Activated CD8-positive, alpha-beta memory T cell treated with anti-CD3 and anti-CD28 coated beads for 36 hours (primary cell): ENCODE measurements around the gene UBASH3A. TPM values are rescaled to one million over a fixed set of nuclear protein-coding genes. Genes with fewer than 3 reads are reported as not detected.
"Not testable (repeated sequence)": the region's sequence is repeated elsewhere in the genome, so short reads cannot be mapped to it uniquely, and the experiment has no call there.

Experiments used
- CTCF ChIA-PET: fragments of 350-600 bp; sonication (Branson Sonifier 250); formaldehyde crosslinking; loops from one replicate; lab custom pipeline; 2021; ENCODE audit warnings: antibody characterized with exemption; lab: Charles Lee
- POLR2A ChIA-PET: fragments of 350-600 bp; sonication (Branson Sonifier 250); formaldehyde crosslinking; loops from one replicate; lab custom pipeline; 2021; ENCODE audit warnings: antibody characterized with exemption; lab: Charles Lee
- total RNA-seq, 2 experiments: library from RNA; stranded (reverse); gene quantifications; one replicate each; pipeline ENCODE4 v1.2.3, GENCODE V29; 2021

UBASH3A gene
- total RNA-seq, 2 experiments from 2014 or later, result 27.4 to 28.2 TPM

DNA sequence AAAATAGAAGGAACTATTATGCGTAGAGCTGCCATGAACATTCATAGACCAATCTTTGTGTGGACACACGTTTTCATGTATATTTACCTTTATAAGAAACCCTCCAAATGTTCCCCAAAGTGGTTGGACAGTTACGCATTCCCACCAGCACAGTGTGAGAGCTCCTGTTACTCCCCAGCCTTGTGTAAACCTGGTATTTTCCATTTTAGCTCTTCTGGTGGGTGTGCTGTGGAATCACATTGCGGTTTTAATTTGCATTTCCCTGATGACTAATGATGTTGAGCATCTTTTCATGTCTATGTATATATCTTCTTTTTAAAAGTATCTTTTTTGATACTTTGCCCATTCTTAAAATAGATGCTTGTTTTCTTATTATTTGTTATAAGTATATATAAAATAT is 3.2 kb upstream of the UBASH3A start:
- CTCF ChIA-PET, result interaction anchor here (2.0 kb wide), 1 partner anchor 19 kb away, joined by 5 read pairs; no protein-coding TSS in a partner anchor
- POLR2A ChIA-PET, result interaction anchor here (0.8 kb wide), 1 partner anchor 25 kb away, joined by 3 read pairs; no protein-coding TSS in a partner anchor

DNA sequence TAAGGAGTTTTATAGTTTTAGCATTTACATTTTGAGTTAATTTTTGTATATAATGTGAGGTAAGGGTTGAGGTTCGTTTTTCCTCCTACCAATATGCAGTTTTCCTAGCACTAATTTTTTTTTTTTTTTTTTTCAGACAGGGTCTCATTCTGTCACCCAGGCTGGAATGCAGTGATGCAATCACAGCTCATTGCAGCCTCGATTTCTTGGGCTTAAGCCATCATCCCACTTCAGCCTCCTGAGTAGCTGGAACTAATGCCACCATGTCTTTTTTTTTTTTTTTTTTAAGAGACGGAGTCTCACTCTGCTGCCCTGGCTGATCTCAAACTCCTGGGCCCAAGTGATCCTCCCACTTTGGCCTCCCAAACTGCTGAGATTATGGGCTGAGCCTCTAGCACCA is 2.5 kb upstream of the UBASH3A start:
- CTCF ChIA-PET, result interaction anchor here (2.0 kb wide), 1 partner anchor 19 kb away, joined by 5 read pairs; no protein-coding TSS in a partner anchor

DNA sequence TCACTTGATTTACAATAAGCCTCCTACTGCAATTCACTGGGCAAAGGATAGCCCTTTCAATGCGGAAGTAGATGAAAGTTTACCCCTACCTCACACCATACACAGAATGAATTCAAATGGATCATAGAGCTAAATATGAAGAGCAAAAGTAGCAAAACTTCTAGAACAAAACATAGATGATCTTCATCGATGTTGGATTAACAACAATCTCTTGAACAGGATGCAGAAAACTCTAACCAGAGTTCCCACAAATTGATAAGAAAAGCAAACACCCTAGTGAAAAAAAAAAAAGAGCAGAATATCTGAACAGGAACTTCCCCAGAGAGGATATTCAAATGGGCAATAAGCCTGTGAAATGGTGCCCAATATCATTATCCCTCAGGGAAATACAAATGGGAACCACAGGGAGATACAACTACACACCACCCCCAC is 1.9 kb upstream of the UBASH3A start:
- POLR2A ChIA-PET, result no interaction called here
- CTCF ChIA-PET, result interaction anchor here (2.0 kb wide), 1 partner anchor 20 kb away, joined by 5 read pairs; no protein-coding TSS in a partner anchor

More for the DNA sequence above, 2.5 kb upstream of the UBASH3A start:
- POLR2A ChIA-PET, result interaction anchor here (0.8 kb wide), 1 partner anchor 24 kb away, joined by 3 read pairs; no protein-coding TSS in a partner anchor

DNA sequence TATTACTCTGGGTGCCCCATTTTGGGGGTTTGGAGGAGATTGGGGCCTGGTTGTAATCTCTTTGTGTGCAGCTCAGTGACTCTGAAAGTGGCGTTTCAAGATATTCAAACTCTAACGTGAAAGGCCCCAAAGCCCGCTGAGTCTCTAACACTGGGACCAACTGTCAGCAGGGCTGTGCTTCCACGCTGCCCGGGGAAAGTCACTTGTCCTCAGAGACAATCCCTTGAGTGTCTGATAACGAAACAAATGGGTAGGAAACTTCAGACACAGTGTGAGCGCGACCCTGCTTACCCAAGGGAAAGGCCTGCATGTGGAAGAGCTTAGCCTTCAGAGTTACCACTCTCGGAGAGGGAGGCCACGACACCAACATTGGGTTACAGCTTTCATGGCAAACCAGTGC is 837 bp downstream of the UBASH3A start:
- POLR2A ChIA-PET, result interaction anchor here (0.9 to 3.7 kb wide), 9 partner anchors 9 to 170 kb away, joined by 3 to 35 read pairs (median 4); no protein-coding TSS in a partner anchor
- CTCF ChIA-PET, result interaction anchor here (0.7 to 3.2 kb wide), 12 partner anchors 8 to 166 kb away, joined by 3 to 26 read pairs (median 8); no protein-coding TSS in a partner anchor

DNA sequence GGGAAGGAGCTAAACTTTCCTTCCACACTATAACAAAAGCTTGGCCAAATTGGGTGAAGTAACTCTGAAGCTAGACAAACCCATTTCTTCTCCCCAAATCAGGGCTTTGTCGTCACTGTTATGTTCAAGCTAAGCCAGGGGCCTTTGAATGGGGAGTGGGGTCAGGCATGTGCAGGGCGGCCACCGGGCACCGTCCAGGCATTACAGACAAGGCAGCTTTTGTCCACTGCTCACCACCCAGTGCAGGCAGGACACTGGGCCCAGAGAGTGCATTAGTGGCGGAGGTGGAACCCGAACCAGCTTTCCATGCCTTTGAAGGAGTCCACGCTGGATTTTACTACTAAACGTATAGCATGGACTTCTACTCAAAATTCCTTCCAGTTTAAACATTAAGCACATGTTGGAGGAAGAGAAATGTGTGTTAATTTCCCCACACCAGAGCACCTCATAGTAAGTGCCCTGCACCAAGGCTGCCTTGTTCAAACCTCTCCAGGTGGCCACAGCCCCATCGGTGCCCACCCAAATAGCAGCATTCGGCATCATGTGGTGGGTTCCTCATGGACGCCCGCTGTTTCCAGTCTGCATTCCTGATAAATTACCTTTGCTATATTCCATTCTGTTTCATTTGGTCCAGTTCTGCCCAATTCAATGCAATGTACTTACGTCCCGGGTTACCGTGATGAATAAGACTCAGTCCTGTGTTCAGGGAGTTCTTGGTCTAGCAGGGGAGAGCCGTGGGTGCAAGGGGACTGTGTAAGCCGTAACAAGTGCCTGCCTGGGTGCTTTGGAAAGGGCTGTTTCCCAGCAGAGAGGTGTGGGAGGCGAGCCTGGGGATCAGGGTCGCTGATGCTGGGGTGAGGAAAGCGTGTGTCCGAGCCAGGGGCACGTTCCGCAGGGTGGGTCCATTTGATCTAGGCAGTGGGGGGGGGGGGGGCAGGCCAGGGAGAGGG is 1.6 kb downstream of the UBASH3A start:
- ChIA-PET POLR2A (interaction anchor here (0.5 to 3.7 kb wide), 10 partner anchors 8 to 207 kb away, joined by 3 to 35 read pairs (median 4); no protein-coding TSS in a partner anchor), CTCF (interaction anchor here (1.2 to 3.2 kb wide), 9 partner anchors 8 to 167 kb away, joined by 4 to 26 read pairs (median 10); no protein-coding TSS in a partner anchor)

DNA sequence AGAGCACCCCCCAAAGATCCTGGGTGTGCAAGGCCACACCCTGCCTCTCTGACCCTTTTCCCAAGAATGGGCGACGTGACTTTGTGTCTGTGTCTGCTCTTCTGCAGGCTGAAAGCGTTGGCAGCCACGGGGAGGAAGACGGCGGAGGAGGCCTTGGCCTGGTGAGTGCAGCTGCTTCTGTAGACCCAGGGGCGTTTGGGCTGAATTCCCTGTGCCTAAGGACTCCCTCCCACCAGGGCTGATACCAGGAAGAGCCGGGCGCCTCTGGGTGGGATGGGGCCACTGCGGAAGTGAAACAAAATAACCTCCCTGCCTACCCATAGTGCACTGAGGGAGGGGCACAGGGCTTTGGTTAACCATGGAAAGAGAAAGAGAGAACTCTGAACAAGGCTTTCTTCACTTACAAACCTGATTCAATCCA is 2.5 kb downstream of the UBASH3A start:
- ChIA-PET CTCF (no interaction called here), POLR2A (interaction anchor here (0.5 to 3.7 kb wide), 3 partner anchors 10 to 16 kb away, joined by 3 to 35 read pairs (median 3); no protein-coding TSS in a partner anchor)

DNA sequence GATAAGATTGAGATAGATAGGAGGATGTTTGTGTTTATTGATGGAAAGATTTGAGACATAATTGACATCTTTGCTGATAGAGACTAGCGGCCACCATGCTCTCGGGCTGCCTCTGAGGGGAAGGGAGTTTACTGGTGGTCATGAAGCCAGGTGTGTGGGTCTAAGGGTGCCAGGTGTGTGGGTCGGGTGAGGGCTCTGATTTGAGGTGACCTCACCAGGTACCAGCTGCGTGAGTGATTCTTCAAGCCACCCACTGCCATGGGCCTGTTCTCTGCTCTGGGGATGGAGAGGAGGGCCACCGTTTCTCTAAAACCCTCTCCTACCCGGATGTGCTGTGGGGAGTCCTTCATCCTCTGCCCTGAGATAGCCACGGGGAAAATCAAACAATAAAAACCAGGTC is 3.2 kb downstream of the UBASH3A start:
- CTCF ChIA-PET, result no interaction called here

DNA sequence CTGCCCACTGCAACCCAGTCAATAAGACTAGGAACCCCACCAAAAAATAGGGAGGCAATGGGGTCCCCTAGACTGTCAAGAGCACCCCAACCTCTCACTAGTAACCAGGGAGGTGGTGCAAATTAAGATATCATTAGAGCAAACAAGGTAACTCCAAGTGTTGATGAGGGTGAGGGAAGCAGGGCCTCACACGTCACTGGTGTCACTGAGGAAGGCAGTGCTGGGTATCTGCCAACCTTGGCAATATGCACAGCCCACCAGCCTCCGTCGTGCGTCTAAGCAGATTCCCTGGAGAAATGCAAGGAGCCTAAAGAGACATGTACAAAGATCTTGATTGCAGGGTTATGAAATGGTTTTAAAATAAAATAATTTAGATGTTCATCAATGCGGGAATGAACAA is 3.8 kb downstream of the UBASH3A start:
- ChIA-PET CTCF (no interaction called here), POLR2A (no interaction called here)

More for the DNA sequence above, 3.2 kb downstream of the UBASH3A start:
- POLR2A ChIA-PET, result interaction anchor here (0.9 kb wide), 1 partner anchor 9 kb away, joined by 3 read pairs; no protein-coding TSS in a partner anchor

DNA sequence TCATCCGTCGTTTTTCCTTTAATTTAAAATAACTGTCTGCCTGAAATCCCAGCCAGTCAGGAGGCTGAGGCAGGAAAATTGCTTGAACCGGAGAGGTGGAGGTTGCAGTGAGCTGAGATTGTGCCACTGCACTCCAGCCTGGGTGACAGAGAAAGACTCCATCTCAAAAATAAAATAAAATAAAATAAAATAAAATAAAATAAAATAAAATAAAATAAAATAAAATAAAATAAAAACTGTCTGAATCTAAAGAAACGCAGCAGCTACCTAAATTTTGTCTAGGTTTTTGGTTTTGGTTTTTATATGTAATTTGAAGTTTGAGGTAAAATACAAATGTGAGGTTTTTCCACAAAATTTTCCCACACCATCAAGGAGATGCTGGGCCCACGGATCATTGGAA is 5.0 kb downstream of the UBASH3A start:
- POLR2A ChIA-PET, result not testable (repeated sequence)

DNA sequence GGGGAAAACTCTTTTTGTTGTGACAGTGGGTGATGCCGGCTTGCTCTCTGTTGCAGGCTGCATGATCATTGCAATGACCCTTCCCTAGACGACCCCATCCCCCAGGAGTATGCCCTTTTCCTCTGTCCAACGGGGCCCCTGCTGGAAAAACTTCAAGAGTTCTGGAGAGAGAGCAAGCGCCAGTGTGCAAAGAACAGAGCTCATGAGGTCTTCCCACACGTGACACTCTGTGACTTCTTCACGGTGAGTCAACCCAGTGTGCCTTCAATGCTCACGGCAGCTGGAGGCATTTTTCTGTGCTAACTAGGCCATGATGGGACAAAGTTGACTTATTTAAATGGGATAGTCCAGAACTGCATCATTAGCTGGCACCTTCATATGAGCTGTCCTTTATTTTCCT is 5.7 kb downstream of the UBASH3A start:
- POLR2A ChIA-PET, result no interaction called here
- CTCF ChIA-PET, result interaction anchor here (1.1 kb wide), 2 partner anchors 16 to 27 kb away, joined by 3 read pairs; no protein-coding TSS in a partner anchor

More for the DNA sequence above, 5.0 kb downstream of the UBASH3A start:
- CTCF ChIA-PET, result interaction anchor here (1.0 kb wide), 1 partner anchor 27 kb away, joined by 3 read pairs; no protein-coding TSS in a partner anchor

DNA sequence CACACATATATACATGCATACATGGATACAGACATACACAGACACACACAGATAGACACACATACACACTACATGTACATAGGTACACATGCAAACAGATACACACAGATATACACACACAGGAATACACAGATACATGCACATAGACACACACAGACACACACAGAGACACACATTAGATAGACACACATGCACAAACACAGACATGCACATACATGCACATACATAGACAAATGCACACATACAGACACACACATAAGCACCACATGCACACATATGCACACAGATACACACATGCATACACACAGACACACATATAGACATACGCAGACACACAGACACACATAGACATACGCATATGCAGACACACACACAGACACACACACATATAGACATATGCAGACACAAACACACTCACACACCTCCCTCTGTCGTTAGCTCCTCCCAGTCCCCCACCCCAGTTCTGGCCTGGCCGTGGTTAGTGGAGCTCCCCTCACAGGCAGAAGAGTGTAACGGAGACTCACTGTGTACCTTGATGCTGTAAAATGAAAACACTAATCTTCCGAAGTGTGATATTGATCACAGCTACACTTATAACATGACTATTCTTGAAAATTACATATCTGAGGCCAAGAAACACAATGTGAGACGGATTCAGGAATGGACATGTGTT is 7.6 kb downstream of the UBASH3A start:
- ChIA-PET CTCF (interaction anchor here (1.7 kb wide), 1 partner anchor 12 kb away, joined by 4 read pairs; no protein-coding TSS in a partner anchor), POLR2A (interaction anchor here (1.0 kb wide), 2 partner anchors 19 to 26 kb away, joined by 3 to 4 read pairs; no protein-coding TSS in a partner anchor)

DNA sequence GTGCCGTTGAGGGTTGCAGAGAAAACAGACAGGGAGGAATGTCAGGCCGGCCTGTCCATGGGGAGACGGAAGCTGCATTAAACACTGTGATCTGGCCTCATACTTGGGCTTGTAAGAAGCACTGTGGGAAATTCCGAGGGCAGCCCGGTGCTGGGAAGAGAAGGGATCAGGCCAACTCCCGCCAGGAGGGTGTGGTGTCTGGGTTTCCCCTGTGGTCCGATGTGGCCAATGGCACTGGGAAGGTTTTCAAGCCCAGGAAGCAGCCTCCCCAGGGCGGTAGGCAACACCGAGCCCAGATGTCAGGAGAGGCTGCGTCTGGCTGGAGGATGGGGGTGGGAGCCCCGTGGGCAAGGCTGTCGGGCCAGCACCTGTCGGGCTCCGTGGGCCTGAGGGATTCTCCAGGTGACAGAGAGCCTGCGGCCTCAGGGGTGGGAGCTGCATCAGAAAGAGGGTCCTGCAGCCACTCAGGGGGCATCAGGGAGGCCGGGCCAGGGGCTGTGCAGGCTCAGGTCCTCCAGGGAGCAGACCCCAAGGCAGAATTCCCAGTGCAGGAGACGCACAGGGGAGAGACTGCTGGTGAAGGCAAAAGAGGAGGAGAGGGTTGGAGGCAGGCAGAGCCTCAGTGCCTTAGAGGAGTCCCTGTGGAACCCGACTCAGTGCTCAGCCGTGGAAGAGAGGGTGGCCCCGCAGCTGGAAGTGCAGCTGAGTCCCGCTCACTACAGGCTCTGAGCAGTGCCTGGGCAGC is 8.4 kb downstream of the UBASH3A start:
- POLR2A ChIA-PET, result interaction anchor here (1.0 kb wide), 2 partner anchors 19 to 26 kb away, joined by 3 to 4 read pairs; no protein-coding TSS in a partner anchor

DNA sequence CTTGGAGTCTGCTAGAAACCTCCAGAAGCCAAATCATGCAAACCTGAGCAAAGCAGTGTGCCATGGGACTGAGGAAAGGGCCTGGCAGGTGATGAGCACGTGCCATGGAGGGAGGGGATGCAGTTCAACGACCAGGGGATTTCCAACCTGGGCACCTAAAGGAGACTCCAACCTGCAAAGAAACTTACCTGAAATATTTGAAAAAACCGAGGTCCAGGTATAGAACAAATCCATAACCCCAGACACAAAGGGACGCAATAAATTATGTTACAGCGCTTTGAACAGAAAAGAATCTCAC is 8.9 kb downstream of the UBASH3A start:
- ChIA-PET POLR2A (no interaction called here), CTCF (interaction anchor here (1.0 to 2.0 kb wide), 3 partner anchors 9 to 31 kb away, joined by 3 to 10 read pairs (median 4); partner anchors contain the start of gene UBASH3A)

More for the DNA sequence above, 8.4 kb downstream of the UBASH3A start:
- CTCF ChIA-PET, result interaction anchor here (1.0 to 2.0 kb wide), 4 partner anchors 8 to 31 kb away, joined by 3 to 10 read pairs (median 4); partner anchors contain the start of gene UBASH3A

DNA sequence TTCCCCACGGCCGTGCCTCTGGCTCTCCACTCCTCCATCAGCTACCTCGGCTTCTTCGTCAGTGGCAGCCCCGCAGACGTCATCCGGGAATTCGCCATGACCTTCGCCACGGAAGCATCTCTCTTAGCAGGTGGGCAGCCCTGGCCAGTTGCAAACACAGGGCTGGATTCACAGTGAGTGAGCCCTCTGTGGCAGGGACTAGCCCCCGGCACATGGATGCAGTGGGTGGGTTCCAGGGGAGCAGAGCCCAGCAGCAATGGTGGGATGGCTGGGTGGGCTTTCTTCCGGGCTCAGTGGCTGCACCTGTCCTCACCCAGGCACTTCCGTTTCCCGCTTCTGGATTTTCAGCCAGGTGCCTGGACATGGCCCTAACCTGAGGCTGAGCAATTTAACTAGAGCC is 9.4 kb downstream of the UBASH3A start:
- POLR2A ChIA-PET, result interaction anchor here (1.2 to 1.8 kb wide), 2 partner anchors 9 to 10 kb away, joined by 4 to 6 read pairs; no protein-coding TSS in a partner anchor
- CTCF ChIA-PET, result interaction anchor here (0.6 to 2.0 kb wide), 5 partner anchors 9 to 32 kb away, joined by 3 to 10 read pairs (median 4); partner anchors contain the start of gene UBASH3A

DNA sequence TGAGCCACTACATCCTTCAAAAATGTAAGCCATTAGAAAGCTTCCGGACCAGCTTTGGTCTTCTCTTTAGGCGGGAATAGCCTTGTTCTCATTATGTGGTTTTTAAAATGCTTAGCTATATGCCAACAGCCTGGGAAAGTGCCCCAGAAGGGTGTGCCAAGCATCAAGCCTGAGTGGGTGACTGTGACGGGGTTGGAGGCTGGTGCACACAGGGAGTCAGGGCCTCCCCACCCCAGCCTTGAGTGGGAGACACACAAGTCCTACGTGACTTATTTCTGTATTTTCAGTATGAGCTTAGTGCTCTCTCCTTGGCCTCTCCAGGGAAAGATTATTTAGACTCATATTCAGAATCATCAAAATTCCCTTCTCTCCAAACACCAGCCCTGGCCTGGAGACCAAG is 9.8 kb downstream of the UBASH3A start:
- CTCF ChIA-PET, result interaction anchor here (0.6 to 2.0 kb wide), 4 partner anchors 8 to 21 kb away, joined by 3 to 10 read pairs (median 5); partner anchors contain the start of gene UBASH3A
- POLR2A ChIA-PET, result interaction anchor here (1.2 to 1.8 kb wide), 2 partner anchors 9 to 10 kb away, joined by 4 to 6 read pairs; no protein-coding TSS in a partner anchor

DNA sequence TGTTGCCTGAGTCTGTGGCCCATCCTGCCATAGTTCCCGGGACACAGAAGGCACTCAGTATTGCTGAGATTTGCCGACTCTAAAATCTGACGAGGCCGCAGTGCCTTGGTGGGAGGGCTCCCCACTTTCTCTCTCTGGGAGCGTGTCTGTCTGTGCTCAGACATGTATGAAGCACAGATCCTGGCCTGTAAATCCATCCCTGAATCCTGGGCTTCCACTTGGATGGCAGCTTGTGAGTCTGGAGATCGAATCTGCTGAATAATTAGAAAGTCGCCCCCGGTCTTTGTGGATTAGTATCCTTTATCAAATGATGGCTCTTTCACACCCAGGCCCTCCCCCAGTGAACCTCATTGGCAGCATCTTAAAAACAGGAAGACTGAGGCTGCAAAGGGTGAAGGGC is 10.4 kb downstream of the UBASH3A start:
- ChIA-PET CTCF (interaction anchor here (1.4 to 3.4 kb wide), 3 partner anchors 10 to 11 kb away, joined by 6 to 13 read pairs (median 10); partner anchors contain the start of gene UBASH3A), POLR2A (interaction anchor here (1.2 to 2.5 kb wide), 3 partner anchors 10 kb away, joined by 4 to 8 read pairs (median 6); no protein-coding TSS in a partner anchor)

DNA sequence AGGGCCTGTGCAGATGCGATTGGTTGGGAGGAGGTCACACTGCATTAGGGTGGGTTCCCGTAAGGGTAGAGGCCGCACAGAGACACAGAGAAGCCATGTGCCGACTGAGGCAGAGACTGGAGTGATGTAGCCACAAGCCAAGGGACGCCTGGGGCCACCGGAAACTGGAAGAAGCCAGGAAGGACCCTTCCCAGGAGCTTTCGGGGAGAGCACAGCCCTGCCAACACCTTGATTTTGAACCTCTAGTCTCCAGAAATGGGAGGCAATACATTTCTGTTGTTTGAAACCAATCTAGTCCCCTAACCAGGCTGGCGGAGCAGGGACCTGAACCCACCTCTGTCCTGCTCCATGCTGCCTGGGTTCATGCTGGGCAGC is 10.8 kb downstream of the UBASH3A start:
- ChIA-PET CTCF (interaction anchor here (3.4 kb wide), 1 partner anchor 10 kb away, joined by 13 read pairs; the partner anchor contains the start of gene UBASH3A), POLR2A (interaction anchor here (1.8 to 2.5 kb wide), 3 partner anchors 10 kb away, joined by 6 to 12 read pairs (median 8); partner anchors contain the start of gene UBASH3A)
